ENCODE results near the gene RAP2B.
"Not testable (repeated sequence)": the region's sequence is repeated elsewhere in the genome, so short reads cannot be mapped to it uniquely, and the experiment has no call there.

Gene RAP2B

DNA sequence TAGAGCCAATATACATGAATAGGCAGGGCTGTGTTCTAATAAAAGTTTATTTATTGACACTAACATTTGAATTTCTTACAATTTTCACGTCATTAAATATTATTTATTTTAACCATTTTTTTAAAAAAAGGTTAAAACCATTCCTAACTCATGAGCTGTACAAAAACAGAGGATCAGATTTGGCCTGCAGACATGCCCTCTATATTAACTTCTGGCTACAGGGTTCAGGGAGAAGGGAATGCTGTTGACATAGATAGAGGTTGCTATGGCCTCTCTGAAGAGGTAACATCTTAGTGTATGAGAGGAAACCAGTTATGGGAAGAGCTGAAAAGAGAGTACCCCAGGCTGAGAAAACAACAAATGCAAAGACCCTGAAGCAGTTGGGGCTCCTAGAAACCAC is 19.1 kb upstream of the RAP2B start:
- H3K4me1 ChIP-seq (ENCODE audit: control insufficient read depth, insufficient read depth, low read length), result no peaks in the 10 kb centered on the region
- no peak for DNase-seq (ENCODE audit: low read depth, low spot score)
- H3K27me3 ChIP-seq (ENCODE audit: control insufficient read depth, insufficient read depth, low read length), result no peaks in the 10 kb centered on the region
- no peaks in the 10 kb centered on the region for H3K9me3 ChIP-seq (ENCODE audit: control insufficient read depth, insufficient read depth, low read length)
- no peak overlapping the region for H3K27ac ChIP-seq (ENCODE audit: low read length)
- 100% methylated on average over 1 of the region's 1 CpG for whole genome bisulfite sequencing (ENCODE audit: insufficient coverage, insufficient read length)
- H3K4me3 ChIP-seq (ENCODE audit: low read length), result no peak overlapping the region
- H3K36me3 ChIP-seq (ENCODE audit: control insufficient read depth, insufficient read depth, low read length), result no peaks in the 10 kb centered on the region

DNA sequence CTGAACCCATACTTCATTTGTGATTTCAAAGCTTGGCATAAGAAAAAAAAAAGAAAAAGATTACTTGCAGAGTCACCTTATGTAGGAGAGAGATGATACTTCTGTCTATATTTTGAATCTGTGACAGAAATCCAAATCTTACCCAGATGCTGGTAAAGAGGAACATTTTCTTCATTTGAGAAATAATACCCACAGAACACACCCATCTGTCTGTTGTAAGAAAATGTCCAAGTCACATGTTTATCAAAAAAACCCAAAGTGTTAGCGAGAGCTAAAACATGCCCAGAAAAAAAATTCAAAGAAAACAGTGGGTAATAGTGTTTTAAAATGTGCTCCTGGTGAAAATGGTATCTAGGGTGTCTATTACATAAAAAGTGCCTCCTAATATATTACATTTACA is 18.0 kb upstream of the RAP2B start:
- no peak for DNase-seq (ENCODE audit: low read depth, low spot score)

DNA sequence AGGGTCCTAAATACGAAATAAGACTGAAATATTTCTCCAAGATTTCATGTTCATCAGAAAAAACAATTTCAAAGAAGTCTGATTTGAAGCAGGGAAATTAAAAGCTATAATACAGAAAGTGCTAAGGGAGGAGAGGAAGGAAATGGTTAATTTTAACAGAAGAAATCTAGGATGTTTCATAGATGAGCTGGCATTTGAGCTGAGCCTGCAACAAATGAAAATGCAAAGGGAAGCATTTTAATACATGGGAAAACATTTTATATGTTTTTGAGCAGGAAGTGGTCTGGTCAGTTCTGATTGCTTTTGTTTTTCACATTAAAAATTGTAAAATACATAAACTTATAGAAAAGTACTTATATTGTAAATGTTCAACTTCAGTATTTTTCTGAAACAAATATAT is 17.2 kb upstream of the RAP2B start:
- Histone ChIP-seq H3K4me1 (ENCODE audit: control insufficient read depth, insufficient read depth, low read length) (no peaks in the 10 kb centered on the region), H3K9me3 (ENCODE audit: control insufficient read depth, insufficient read depth, low read length) (no peaks in the 10 kb centered on the region), H3K27me3 (ENCODE audit: control insufficient read depth, insufficient read depth, low read length) (no peaks in the 10 kb centered on the region), H3K36me3 (ENCODE audit: control insufficient read depth, insufficient read depth, low read length) (no peaks in the 10 kb centered on the region), H3K27ac (ENCODE audit: low read length) (no peak overlapping the region), H3K4me3 (ENCODE audit: low read length) (no peak overlapping the region)
- WGBS (ENCODE audit: insufficient coverage, insufficient read length), result no CpG with 5 or more reads among the region's 1 CpG
- no peak for DNase-seq (ENCODE audit: low read depth, low spot score)

More for the DNA sequence above, 18.0 kb upstream of the RAP2B start:
- H3K36me3 ChIP-seq (ENCODE audit: control insufficient read depth, insufficient read depth, low read length), result no peaks in the 10 kb centered on the region
- no CpG with 5 or more reads among the region's 1 CpG for WGBS (ENCODE audit: insufficient coverage, insufficient read length)
- H3K27me3 ChIP-seq (ENCODE audit: control insufficient read depth, insufficient read depth, low read length), result no peaks in the 10 kb centered on the region
- no peak overlapping the region for H3K27ac ChIP-seq (ENCODE audit: low read length)
- H3K9me3 ChIP-seq (ENCODE audit: control insufficient read depth, insufficient read depth, low read length), result no peaks in the 10 kb centered on the region
- H3K4me3 ChIP-seq (ENCODE audit: low read length), result no peak overlapping the region
- H3K4me1 ChIP-seq (ENCODE audit: control insufficient read depth, insufficient read depth, low read length), result no peaks in the 10 kb centered on the region

DNA sequence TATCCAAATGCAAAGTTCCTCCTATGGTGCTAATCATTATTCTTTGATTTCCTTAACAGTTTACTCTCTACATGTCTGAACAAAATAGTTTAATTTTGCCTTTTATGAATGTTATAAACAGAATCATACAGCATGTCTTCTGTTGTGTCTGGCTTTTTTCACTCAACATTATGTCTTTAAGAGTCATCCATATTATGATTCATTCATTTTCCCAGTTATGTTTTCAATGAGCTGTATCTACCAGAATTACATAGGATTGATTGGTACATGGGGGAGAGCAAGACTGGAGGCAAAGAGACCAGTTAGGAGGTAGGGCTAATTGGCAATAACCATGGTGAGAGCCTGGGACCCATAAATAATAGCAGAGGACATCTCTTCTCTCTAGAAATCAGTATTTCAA is 16.6 kb upstream of the RAP2B start:
- H3K27ac ChIP-seq (ENCODE audit: low read length), result no peak overlapping the region
- DNase-seq (ENCODE audit: low read depth, low spot score), result no peak

DNA sequence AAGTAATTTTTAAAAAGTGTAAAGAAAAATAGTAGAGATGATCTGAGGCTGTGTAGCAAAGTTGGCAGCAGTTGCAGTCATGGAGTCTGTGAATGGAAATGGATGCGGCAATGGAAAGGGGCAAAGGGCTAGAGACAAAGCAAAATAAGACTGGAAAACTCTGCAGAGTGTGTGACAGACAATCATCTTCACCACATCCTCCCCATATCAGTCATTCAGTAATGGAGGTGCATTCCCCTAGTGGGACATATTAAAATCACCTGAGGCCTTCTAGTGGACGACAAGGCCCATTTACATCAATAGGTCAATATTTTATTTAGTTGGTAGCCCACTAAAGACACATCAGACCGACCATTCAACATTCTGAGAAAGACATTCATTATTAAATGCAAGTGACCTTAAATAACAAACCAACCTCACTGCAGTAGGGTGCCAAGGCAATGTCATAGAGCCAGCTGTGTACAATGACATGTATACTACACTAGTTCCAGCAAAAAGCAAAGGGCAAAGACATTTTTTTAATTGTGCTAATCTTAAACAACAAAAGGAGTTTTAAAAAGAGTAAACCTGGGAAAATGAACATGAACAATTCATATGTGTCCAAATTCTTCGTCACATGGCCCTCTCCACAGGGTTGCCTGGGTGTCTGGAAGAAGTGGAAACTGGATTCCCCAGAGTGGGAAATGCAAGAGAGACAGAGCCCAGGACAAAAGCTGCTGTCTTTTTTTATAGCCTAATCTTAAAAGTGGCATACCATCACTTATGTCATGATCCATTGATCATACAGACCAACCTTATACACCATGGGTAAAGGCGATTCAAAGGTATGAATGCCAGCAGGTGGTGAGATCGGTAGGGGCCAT is 15.6 kb upstream of the RAP2B start:
- H3K27me3 ChIP-seq (ENCODE audit: control insufficient read depth, insufficient read depth, low read length), result no peaks in the 10 kb centered on the region
- H3K9me3 ChIP-seq (ENCODE audit: control insufficient read depth, insufficient read depth, low read length), result no peaks in the 10 kb centered on the region
- no peak overlapping the region for H3K27ac ChIP-seq (ENCODE audit: low read length)
- no peaks in the 10 kb centered on the region for H3K36me3 ChIP-seq (ENCODE audit: control insufficient read depth, insufficient read depth, low read length)
- H3K4me1 ChIP-seq (ENCODE audit: control insufficient read depth, insufficient read depth, low read length), result no peaks in the 10 kb centered on the region
- no peak overlapping the region for H3K4me3 ChIP-seq (ENCODE audit: low read length)
- no peak for DNase-seq (ENCODE audit: low read depth, low spot score)
- no CpG with 5 or more reads among the region's 6 CpGs for WGBS (ENCODE audit: insufficient coverage, insufficient read length)

More for the DNA sequence above, 16.6 kb upstream of the RAP2B start:
- no peaks in the 10 kb centered on the region for H3K4me1 ChIP-seq (ENCODE audit: control insufficient read depth, insufficient read depth, low read length)
- no peaks in the 10 kb centered on the region for H3K27me3 ChIP-seq (ENCODE audit: control insufficient read depth, insufficient read depth, low read length)
- H3K36me3 ChIP-seq (ENCODE audit: control insufficient read depth, insufficient read depth, low read length), result no peaks in the 10 kb centered on the region
- H3K9me3 ChIP-seq (ENCODE audit: control insufficient read depth, insufficient read depth, low read length), result no peaks in the 10 kb centered on the region
- H3K4me3 ChIP-seq (ENCODE audit: low read length), result no peak overlapping the region

DNA sequence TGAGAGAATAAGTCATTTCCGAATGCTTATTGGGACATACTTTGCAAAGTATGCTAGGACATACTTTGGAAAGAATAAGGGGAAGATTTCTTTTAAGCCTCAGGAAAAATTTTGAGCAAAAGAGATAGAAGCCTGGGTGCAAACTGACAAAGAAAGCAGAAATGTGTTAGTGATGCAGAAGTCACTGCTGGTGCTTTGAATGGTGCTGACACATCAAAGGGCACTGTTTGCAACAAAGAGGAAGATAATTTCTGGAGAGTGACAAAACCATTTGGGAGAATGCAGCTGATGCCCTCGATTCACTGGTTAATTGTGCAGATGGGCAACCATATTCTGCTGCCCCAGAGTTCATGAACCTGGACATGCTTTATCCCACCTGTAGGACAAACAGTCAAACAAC is 11.0 kb upstream of the RAP2B start:
- H3K4me1 ChIP-seq (ENCODE audit: control insufficient read depth, insufficient read depth, low read length), result no peaks in the 10 kb centered on the region
- H3K36me3 ChIP-seq (ENCODE audit: control insufficient read depth, insufficient read depth, low read length), result no peaks in the 10 kb centered on the region
- DNase-seq (ENCODE audit: low read depth, low spot score), result no peak
- no peaks in the 10 kb centered on the region for H3K9me3 ChIP-seq (ENCODE audit: control insufficient read depth, insufficient read depth, low read length)
- no CpG with 5 or more reads among the region's 2 CpGs for WGBS (ENCODE audit: insufficient coverage, insufficient read length)
- H3K4me3 ChIP-seq (ENCODE audit: low read length), result no peak overlapping the region
- no peaks in the 10 kb centered on the region for H3K27me3 ChIP-seq (ENCODE audit: control insufficient read depth, insufficient read depth, low read length)
- no peak overlapping the region for H3K27ac ChIP-seq (ENCODE audit: low read length)

DNA sequence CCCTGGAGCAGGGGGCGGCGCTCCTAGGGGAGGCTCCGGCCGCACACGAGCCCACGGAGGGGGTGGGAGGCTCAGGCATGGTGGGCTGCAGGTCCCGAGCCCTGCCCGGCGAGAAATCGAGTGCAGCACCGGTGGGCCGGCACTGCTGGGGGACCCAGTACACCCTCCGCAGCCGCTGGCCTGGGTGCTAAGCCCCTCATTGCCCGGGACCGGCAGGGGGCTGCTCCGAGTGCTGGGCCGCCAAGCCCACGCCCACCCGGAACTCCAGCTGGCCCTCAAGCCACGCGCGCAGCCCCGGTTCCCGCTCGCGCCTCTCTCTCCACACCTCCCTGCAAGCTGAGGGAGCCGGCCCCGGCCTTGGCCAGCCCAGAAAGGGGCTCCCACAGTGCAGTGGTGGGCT is 6.2 kb upstream of the RAP2B start:
- not testable (repeated sequence) for H3K27ac ChIP-seq (ENCODE audit: low read length); H3K27me3 ChIP-seq (ENCODE audit: control insufficient read depth, insufficient read depth, low read length); H3K4me3 ChIP-seq (ENCODE audit: low read length); DNase-seq (ENCODE audit: low read depth, low spot score); H3K9me3 ChIP-seq (ENCODE audit: control insufficient read depth, insufficient read depth, low read length); H3K36me3 ChIP-seq (ENCODE audit: control insufficient read depth, insufficient read depth, low read length); H3K4me1 ChIP-seq (ENCODE audit: control insufficient read depth, insufficient read depth, low read length)
- WGBS (ENCODE audit: insufficient coverage, insufficient read length), result no CpG with 5 or more reads among the region's 29 CpGs

DNA sequence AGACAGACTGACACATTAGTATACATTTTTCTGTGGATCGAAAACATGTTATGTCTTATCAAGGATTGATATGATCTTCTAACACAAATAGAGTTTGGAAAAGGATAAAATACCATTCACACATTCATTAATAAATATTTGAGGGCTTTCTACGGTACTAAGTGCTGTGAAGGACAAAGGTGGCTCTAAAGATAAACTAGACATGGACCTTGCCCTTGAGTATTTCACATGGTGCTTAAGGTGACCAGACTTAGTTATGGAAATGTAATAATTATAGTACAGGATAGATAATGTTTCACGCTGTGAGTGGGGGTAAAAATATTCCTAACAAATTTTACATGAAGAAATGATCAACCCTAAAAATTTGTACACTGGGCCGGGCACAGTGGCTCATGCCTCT is 3.8 kb upstream of the RAP2B start:
- Histone ChIP-seq H3K9me3 (ENCODE audit: control insufficient read depth, insufficient read depth, low read length) (no peaks in the 10 kb centered on the region), H3K4me1 (ENCODE audit: control insufficient read depth, insufficient read depth, low read length) (no peaks in the 10 kb centered on the region), H3K36me3 (ENCODE audit: control insufficient read depth, insufficient read depth, low read length) (no peaks in the 10 kb centered on the region), H3K27me3 (ENCODE audit: control insufficient read depth, insufficient read depth, low read length) (no peaks in the 10 kb centered on the region), H3K4me3 (ENCODE audit: low read length) (no peak overlapping the region), H3K27ac (ENCODE audit: low read length) (no peak overlapping the region)
- WGBS (ENCODE audit: insufficient coverage, insufficient read length), result no CpG with 5 or more reads among the region's 4 CpGs
- DNase-seq (ENCODE audit: low read depth, low spot score), result no peak

DNA sequence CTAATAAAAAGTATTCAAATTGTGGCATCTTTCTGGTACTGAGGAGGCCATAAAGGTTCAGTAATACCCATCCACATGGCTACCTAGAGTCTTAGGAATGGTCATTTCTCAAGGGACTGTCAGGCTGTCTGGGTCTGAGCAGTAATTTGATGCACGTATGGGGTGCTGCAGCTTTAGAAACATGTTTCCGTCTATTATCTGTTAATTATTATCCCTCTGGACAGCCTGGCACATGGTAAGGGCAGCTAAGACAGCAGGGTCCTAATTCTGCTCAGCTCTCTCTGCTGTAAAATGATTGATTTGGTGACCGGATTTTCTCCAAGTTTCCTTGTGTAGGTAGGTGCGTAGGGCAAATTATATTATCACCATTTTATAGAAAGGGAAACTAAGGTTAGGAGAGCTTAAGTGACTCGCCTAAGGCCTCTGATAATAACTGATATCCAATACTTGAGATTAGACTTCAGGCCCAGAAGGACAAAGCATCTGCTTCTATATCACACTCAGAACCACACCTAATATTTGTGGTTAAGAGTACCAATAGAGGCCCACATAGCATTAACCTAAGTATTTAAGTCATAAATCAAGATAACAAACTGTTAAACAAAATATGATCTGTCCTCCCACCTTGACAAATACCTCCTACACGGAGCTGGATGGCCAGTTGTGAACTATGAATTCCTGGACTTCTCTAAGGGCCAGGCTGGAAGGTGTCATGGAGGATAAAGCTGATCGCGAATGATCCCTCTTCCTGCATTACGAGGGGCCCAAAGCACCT is 2.9 kb upstream of the RAP2B start:
- no peaks in the 10 kb centered on the region for H3K27me3 ChIP-seq (ENCODE audit: control insufficient read depth, insufficient read depth, low read length)
- DNase-seq (ENCODE audit: low read depth, low spot score), result no peak
- no peaks in the 10 kb centered on the region for H3K9me3 ChIP-seq (ENCODE audit: control insufficient read depth, insufficient read depth, low read length)
- whole genome bisulfite sequencing (ENCODE audit: insufficient coverage, insufficient read length), result no CpG with 5 or more reads among the region's 9 CpGs
- H3K27ac ChIP-seq (ENCODE audit: low read length), result no peak overlapping the region
- H3K4me3 ChIP-seq (ENCODE audit: low read length), result no peak overlapping the region
- H3K36me3 ChIP-seq (ENCODE audit: control insufficient read depth, insufficient read depth, low read length), result no peaks in the 10 kb centered on the region
- no peaks in the 10 kb centered on the region for H3K4me1 ChIP-seq (ENCODE audit: control insufficient read depth, insufficient read depth, low read length)

DNA sequence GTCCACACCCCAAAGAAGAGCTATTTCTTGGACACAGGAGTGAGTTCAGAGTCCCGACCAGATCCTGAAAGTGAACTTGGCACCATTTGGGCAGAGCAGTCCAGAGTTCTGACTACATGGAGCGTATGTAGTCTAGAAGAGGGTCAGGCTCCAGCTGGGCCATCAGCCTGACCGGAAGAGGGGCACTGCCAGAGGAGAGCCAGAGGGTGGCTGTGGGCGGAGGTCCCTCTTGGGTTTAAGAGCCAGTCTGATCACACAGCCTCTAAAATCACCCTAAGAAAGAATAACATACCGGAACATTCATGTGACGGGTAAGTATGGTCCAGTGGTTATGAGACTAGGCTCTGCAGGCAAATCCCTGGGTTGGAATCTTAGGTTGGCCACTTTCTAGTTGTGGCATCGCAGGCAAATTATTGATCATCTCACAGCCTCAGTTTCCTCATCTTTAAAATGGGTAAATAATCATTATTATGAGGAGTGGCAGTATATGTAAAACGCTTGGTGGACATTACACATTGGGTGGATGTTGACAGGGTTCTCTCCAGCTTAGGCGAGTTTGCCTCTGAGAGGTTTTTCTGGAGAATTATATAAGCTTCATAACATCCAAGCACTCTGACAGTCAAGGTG is 2.1 kb upstream of the RAP2B start:
- no peak overlapping the region for H3K27ac ChIP-seq (ENCODE audit: low read length)
- WGBS (ENCODE audit: insufficient coverage, insufficient read length), result no CpG with 5 or more reads among the region's 9 CpGs

More for the DNA sequence above, 2.1 kb upstream of the RAP2B start:
- H3K36me3 ChIP-seq (ENCODE audit: control insufficient read depth, insufficient read depth, low read length), result no peaks in the 10 kb centered on the region
- H3K9me3 ChIP-seq (ENCODE audit: control insufficient read depth, insufficient read depth, low read length), result no peaks in the 10 kb centered on the region
- no peak for DNase-seq (ENCODE audit: low read depth, low spot score)
- peak overlapping the region; percentile 64 for H3K4me3 ChIP-seq (ENCODE audit: low read length)
- no peaks in the 10 kb centered on the region for H3K27me3 ChIP-seq (ENCODE audit: control insufficient read depth, insufficient read depth, low read length)
- H3K4me1 ChIP-seq (ENCODE audit: control insufficient read depth, insufficient read depth, low read length), result no peaks in the 10 kb centered on the region
